PC-9 (cell line): ENCODE results near the gene MED12.

Experiments
- EZH2 ChIP-seq: fragments of 200-600 bp; sonication (generic); IDR thresholded peaks from 2 replicates; pipeline ENCODE4 v1.8.0; 2017; ENCODE audit warnings: antibody characterized with exemption, low read depth
- TF ChIP-seq, protein P1 (sequence below): fragments of 200-600 bp; sonication (generic); conservative IDR thresholded peaks from 2 replicates; pipeline ENCODE4 v1.6.1; 2017; ENCODE audit warnings: mixed run types, antibody characterized with exemption, mild to moderate bottlenecking, moderate library complexity

DNA sequence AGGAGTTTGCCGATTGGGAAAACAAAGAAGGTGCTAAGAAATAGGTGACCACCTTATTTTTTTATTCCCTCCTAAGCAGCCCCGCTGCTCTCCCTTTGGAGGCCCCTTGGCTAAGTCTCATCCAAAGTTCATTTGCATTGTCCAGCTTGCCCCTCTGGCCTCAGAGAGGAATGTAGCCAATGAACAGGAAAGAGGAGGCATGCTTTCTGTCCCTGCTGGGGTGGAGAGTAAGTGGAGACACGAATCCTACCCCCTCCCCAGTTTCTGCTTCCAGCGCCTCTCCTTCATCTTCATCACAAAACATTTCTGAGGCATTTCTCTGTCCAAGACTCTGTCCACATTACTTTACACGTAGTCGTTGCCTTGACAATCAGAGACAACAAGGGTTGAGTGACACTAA is 64.9 kb downstream of the MED12 start:
- TF ChIP-seq, protein P1, sequence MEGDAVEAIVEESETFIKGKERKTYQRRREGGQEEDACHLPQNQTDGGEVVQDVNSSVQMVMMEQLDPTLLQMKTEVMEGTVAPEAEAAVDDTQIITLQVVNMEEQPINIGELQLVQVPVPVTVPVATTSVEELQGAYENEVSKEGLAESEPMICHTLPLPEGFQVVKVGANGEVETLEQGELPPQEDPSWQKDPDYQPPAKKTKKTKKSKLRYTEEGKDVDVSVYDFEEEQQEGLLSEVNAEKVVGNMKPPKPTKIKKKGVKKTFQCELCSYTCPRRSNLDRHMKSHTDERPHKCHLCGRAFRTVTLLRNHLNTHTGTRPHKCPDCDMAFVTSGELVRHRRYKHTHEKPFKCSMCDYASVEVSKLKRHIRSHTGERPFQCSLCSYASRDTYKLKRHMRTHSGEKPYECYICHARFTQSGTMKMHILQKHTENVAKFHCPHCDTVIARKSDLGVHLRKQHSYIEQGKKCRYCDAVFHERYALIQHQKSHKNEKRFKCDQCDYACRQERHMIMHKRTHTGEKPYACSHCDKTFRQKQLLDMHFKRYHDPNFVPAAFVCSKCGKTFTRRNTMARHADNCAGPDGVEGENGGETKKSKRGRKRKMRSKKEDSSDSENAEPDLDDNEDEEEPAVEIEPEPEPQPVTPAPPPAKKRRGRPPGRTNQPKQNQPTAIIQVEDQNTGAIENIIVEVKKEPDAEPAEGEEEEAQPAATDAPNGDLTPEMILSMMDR: no peak
- no peak for TF ChIP-seq EZH2
